Stimulated activated CD8-positive, alpha-beta memory T cell treated with anti-CD3 and anti-CD28 coated beads, Interleukin-7, amount 100 ng/mL, for 4 hours (primary cell): ENCODE results near the gene ZNF775.

Source experiments
- DNase-seq, 2 donors: peaks; one replicate each; pipeline ENCODE4 v3.0.0-alpha.2; 2020; ENCODE audit warnings: low read depth in 2 of 2

The ZNF775 gene

GRCh38 chr7:150346922-150347321 is 32.2 kb upstream of the ZNF775 start:
- DNase-seq = no peak

DNA sequence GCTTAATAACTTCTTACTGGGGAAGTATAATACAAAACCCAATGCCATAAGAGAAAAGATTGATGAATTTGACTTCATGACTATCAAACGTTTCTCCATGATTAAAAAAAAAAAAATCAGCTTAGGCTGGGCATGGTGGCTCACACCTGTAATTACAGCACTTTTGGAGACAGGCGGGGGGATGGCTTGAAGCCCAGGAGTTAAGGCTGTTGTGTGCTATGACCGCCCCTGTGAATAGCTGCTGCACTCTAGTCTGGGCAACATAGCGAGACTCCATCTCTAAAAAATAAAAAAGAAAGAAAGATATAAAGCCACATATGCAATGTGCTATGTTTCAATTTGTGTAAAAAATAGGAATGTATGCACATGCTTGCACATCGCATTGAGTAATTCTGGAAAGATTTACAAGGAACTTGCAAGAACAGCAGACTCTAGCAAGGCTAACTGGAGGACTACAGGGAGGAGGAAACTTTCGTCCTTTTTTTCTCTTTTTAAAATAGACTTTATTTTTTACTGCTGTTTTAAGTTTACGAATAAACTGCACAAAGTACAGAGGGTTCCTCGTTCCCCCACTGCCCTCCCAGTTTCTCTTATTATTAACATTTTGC is 27.4 kb upstream of the ZNF775 start:
- no peak for DNase-seq

- no peak for DNase-seq
Observed at GRCh38 chr7:150355666-150356059, 23.5 kb upstream of the ZNF775 start.

GRCh38 chr7:150356265-150356897 is 22.7 kb upstream of the ZNF775 start:
- no peak for DNase-seq

GRCh38 chr7:150357270-150357669 is 21.9 kb upstream of the ZNF775 start:
- DNase-seq = peak; percentile 62 to 71

GRCh38 chr7:150357771-150358427 is 21.2 kb upstream of the ZNF775 start:
- no peak for DNase-seq

DNA sequence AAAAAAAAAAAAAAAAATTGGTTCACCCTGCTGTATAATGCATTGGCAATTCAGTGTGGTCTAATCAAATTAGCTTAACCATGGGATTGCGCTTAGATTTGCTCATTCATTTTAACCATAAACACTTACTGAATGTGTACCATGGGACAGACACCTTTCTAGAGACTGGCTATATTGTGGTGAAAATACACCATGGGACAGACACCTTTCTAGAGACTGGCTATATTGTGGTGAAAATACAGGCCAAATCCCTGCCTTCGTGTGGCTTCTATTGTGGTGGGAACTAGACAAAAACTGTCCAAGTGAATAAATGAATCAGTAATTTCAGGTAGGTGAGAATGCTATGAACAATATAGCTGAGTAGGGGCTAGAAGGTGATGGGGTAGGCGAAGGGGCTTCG is 20.7 kb upstream of the ZNF775 start:
- no peak for DNase-seq

- no peak for DNase-seq
Observed at GRCh38 chr7:150358988-150359621, 20.0 kb upstream of the ZNF775 start.

DNA sequence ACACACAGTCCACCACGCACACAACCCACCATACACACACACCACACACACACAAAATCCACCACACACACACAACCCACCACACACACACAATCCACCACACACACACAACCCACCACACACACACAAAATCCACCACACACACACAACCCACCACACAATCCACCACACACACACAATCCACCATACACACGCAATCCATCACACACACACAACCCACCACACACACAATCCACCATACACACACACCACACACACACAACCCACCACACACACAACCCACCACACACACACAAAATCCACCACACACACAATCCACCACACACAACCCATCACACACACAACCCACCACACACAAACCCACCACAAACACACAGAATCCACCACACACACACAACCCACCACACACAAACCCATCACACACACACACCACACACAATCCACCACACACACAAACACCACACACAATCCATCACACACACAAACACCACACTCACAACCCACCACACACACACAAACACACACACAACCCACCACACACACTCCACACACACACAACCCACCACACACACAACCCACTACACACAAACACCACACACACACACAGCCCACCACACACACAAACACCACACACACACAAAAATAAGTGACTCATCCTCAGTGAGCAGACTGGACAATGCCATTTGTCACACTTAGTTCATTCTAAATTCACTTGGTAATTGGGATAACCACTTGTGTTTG is 19.3 kb upstream of the ZNF775 start:
- DNase-seq = no peak

DNA sequence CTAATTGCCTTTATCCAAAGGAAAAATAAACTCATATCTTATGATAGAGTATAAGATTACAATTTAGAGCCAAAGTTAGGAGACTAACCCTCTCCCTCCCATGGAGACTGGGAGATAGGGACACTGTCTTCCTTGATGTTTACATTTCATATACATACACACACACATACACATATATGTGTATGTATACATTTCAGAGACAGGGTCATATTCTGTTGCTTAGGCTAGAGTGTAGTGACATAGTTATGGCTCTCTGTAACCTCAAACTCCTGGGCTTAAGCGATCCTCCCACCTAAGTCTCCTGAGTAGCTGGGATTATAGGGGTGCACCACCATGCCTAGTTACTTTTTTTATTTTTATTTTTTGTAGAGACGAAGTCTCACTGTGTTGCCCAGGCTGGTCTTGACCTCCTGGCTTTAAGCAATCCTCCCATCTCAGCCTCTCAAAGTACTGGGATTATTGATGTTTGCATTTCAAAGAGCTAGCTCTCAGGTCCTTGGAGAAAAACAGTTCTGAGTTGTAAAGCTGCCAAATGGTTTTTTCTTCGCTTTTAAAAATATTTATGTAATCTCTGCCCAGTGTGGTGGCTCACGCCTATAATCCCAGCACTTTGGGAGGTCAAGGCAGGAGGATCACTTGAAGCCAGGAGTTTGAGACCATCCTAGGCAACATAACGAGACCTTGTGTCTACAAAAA is 18.6 kb upstream of the ZNF775 start:
- no peak for DNase-seq

GRCh38 chr7:150361402-150361801 is 17.7 kb upstream of the ZNF775 start:
- DNase-seq = no peak

DNA sequence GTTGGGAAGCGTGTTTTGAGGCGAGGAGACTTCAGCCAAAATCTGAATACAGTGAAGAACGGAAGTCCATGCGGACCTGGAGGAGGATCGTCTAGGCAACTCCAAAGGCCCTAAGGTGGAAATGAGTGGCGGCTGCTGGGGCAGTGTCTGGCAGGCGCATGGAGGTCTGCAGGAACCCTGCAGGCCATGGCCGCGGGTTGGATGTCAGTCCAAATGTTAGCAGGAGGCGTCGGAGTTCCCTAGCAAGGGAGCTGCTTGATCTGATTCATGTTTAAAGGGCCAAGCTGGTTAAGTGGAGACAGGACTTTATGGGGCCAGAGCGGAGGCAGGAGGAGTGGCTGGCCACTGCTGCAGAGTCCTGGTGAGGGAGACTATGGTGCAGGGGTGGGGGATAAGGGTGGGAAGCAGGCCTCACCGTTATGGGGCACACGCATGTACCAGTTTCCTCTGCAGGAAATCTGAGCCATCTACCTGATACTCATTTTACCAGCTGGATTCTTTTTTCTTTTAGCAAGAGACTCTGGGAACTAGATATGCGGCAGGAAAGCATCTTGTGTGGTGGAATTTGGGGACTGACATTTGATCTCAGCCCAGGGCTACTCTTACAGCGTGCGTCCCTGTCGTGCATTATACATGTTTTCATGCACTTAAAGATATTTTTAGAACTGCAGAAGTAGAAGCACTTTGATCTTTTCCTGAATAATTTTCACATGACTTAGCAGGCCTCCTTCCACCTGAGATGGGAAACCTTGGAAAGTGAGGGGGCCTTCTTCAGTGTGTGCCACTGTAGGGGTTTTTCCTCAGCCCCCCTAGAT is 17.1 kb upstream of the ZNF775 start:
- DNase-seq = no peak

- no peak for DNase-seq
Observed at GRCh38 chr7:150363370-150363769, 15.8 kb upstream of the ZNF775 start.

GRCh38 chr7:150363872-150364271 is 15.3 kb upstream of the ZNF775 start:
- no peak for DNase-seq

DNA sequence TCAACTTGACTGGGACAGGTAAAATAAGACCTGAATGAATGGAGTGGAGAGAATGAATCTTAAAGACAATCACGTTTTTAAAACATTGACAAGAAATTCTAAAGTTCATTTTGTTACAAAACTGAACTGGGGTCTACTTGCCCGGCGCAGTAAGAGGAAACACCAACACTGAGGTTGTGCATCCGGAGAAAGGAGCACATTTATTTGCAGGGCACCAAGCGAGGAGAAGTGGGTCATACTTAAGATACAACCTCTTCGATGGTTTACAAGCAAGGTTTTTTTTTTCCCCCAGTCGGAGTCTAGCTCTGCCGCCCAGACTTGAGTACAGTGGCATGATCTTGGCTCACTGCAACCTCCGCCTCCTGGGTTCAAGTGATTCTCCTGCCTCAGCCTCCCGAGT is 13.9 kb upstream of the ZNF775 start:
- DNase-seq = no peak

DNA sequence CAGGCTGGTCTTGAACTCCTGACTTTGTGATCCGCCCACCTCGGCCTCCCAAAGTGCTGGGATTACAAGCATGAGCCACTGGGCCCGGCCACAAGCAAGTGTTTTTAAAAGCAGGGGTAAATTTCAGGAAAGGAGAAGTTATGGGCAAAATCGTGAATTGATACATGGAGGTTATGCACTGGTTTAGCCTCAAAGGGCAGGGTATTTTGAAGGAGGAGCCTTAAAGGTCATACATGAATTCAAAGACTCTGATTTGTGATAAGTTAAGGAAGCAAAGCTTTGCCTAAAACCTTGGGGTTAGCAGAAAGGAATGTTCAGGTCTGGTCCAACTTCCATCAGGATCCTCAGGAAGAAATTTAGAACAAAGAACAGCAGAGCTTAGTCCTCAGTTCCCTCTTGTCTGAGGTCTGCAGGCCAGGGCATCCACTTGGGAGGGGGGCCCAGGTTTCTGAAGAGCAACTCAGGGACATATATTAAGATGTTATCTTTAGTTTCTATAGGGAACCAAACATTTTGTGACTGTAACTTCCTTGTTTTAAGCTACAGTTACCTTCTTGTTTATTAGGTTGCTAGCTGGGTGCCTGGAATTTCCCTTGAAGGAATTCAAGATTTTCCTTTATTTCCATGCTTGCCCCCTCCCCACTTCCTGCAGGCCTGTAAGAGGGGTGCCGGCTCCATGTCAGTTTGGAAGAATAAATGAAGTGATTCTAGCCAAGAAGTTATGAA is 13.3 kb upstream of the ZNF775 start:
- no peak for DNase-seq

- no peak for DNase-seq
Observed at GRCh38 chr7:150367677-150368095, 11.4 kb upstream of the ZNF775 start.

DNA sequence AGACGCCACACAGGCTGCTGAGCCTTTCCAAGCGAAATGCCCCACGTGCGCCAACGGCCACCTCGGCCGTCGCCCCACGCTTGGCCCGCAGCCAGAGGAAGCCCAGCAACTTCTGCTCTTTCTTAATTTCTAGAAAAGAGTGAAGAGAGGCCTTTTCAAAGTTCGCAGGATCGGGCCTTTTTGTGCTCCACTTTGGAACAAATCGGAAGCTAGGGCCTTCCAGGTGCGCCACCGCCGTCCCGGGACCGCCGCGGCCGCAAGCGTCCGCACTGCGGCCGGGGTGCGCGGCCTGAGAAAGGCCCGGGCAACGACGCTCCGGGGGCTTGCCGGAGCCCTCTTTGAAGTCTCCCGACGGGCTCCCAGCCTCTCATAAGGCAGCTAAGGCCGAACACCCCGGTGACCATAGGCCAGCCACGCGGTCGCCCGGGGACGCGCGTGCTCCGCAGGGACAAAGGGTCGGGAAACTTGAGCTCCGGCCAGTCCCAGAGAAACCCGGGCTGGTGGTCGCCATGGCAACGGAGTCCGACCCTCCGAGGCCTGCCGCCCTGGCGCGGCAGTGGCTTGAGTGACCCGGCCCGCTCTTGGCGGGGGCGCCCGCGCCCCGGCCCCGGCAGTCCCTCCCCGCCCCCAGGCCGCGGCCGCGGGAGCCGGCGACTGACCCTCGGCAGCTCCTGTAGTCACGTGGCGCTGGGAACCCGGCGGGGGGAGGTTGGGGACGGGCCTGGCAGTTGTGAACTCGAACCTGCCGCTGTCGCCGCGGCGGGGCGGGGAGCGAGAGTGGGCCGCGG is 10.8 kb upstream of the ZNF775 start, which contains the start of gene REPIN1:
TSS of gene REPIN1 (plus strand) at position 727 of the 788 bp plus-strand sequence. CDS start 890 bp downstream, outside the sequence.
- peak; percentile 68 to 81 for DNase-seq
